Endodermal cell (in vitro differentiated cells): Measurements from ENCODE around the gene H6PD. TPM values are rescaled to one million over a fixed set of nuclear protein-coding genes. Genes with fewer than 3 reads are reported as not detected.
A peak's percentile ranks its signal among the peaks of the same experiment; 100 is the strongest.

Experiments
- DNase-seq: peaks from one replicate; pipeline ENCODE4 v3.0.0-alpha.2; 2017
- H3K27ac ChIP-seq: 2 replicates; pipeline ENCODE4 v1.5.1; 2013; ENCODE audit warnings: mild to moderate bottlenecking, low read depth, low read length, moderate library complexity
- H3K27me3 ChIP-seq: 2 replicates; pipeline ENCODE4 v1.6.1; 2013; ENCODE audit warnings: mild to moderate bottlenecking, low read length, moderate library complexity; ENCODE audit not compliant: insufficient read depth, control insufficient read depth, poor library complexity, severe bottlenecking
- H3K36me3 ChIP-seq: 2 replicates; pipeline ENCODE4 v1.7.0; 2013; ENCODE audit warnings: mild to moderate bottlenecking, low read length, moderate library complexity; ENCODE audit not compliant: control insufficient read depth, insufficient read depth
- H3K4me1 ChIP-seq: one replicate; pipeline ENCODE4 v1.7.0; 2013; ENCODE audit warnings: low read length; ENCODE audit not compliant: control insufficient read depth, insufficient read depth
- H3K4me3 ChIP-seq: 2 replicates; pipeline ENCODE4 v1.5.1; 2013; ENCODE audit warnings: mild to moderate bottlenecking, low read length, moderate library complexity
- H3K9ac ChIP-seq: 2 replicates; pipeline ENCODE4 v1.6.1; 2013; ENCODE audit warnings: mild to moderate bottlenecking, low read length, moderate library complexity; ENCODE audit not compliant: poor library complexity, severe bottlenecking; ENCODE audit errors: extremely low read depth
- H3K9me3 ChIP-seq: 2 replicates; pipeline ENCODE4 v1.6.1; 2013; ENCODE audit warnings: mild to moderate bottlenecking, low read length, moderate library complexity; ENCODE audit not compliant: control insufficient read depth
- H3K27ac Mint-ChIP-seq: 2 replicates; pipeline ENCODE4 v1.8.0; 2020; ENCODE audit warnings: mixed read lengths
- H3K27me3 Mint-ChIP-seq: 2 replicates; pipeline ENCODE4 v1.8.0; 2021; ENCODE audit warnings: mild to moderate bottlenecking, mixed read lengths; ENCODE audit not compliant: insufficient read depth
- H3K36me3 Mint-ChIP-seq: 2 replicates; pipeline ENCODE4 v1.8.0; 2020; ENCODE audit warnings: low read depth, mixed read lengths
- H3K4me1 Mint-ChIP-seq: 2 replicates; pipeline ENCODE4 v1.8.0; 2020; ENCODE audit warnings: mixed read lengths
- H3K4me3 Mint-ChIP-seq: 2 replicates; pipeline ENCODE4 v1.8.0; 2020; ENCODE audit warnings: mild to moderate bottlenecking, moderate library complexity, mixed read lengths
- H3K9me3 Mint-ChIP-seq: 2 replicates; pipeline ENCODE4 v1.8.0; 2020; ENCODE audit warnings: mild to moderate bottlenecking, mixed read lengths
- CTCF ChIP-seq: fragments of 200-600 bp; sonication (generic); conservative IDR thresholded peaks from 2 replicates; pipeline ENCODE4 v1.5.0; 2021; ENCODE audit warnings: antibody characterized with exemption, mild to moderate bottlenecking
- WGBS, 2 experiments: methylation state at CpG; one replicate each; pipeline versions ENCODE4 v1.1.5 to v1.1.7; 2013; ENCODE audit warnings: missing lambda C conversion rate in 2 of 2, mixed read lengths in 1 of 2; ENCODE audit not compliant: insufficient coverage in 1 of 2, insufficient read length in 1 of 2; 5-methylcytosine and 5-hydroxymethylcytosine counted together
- total RNA-seq, 2 donors: library from RNA; stranded (reverse); fragmentation: NEBNext Ultra II Directional in 1 of 2; extraction: Animal tissue kit (Norgen Biotek cat#: 25700) in 1 of 2; gene quantifications; 2 replicates in 1 of 2; 3 replicates in 1 of 2; pipeline ENCODE4 v1.2.1, GENCODE V29; 2021

H6PD gene
- total RNA-seq, 2 donors from 2014 or later: 21.5 to 34.4 TPM

GRCh38 chr1:9317072-9317471 is 82.5 kb downstream of the H6PD start:
- WGBS, 2 experiments: 88 to 100% methylated on average over 2 to 7 of the region's 7 CpGs
- Histone ChIP-seq H3K27me3 (no peaks in the 10 kb centered on the region), H3K4me1 (peaks cover 32% of the 10 kb centered on the region), H3K4me3 (no peak overlapping the region), H3K36me3 (peaks cover 3% of the 10 kb centered on the region), H3K27ac (no peak overlapping the region), H3K9ac (no peak overlapping the region), H3K9me3 (no peaks in the 10 kb centered on the region)
- H3K36me3 Mint-ChIP-seq: peaks cover 12% of the 10 kb centered on the region
- peaks cover 55% of the 10 kb centered on the region for H3K4me1 Mint-ChIP-seq
- no peaks in the 10 kb centered on the region for H3K9me3 Mint-ChIP-seq
- H3K4me3 Mint-ChIP-seq: no peak overlapping the region
- no peak for TF ChIP-seq CTCF
- no peak for DNase-seq
- H3K27ac Mint-ChIP-seq: peak overlapping the region; percentile 60
- no peaks in the 10 kb centered on the region for H3K27me3 Mint-ChIP-seq

GRCh38 chr1:9317591-9318417 is 83.2 kb downstream of the H6PD start:
- Histone ChIP-seq H3K9ac (no peak overlapping the region), H3K4me3 (no peak overlapping the region), H3K27ac (peak overlapping the region; percentile 18), H3K9me3 (no peaks in the 10 kb centered on the region), H3K36me3 (peaks cover 3% of the 10 kb centered on the region), H3K4me1 (peaks cover 30% of the 10 kb centered on the region), H3K27me3 (no peaks in the 10 kb centered on the region)
- Mint-ChIP-seq H3K36me3 (peaks cover 12% of the 10 kb centered on the region), H3K4me3 (no peak overlapping the region), H3K27ac (peak overlapping the region; percentile 78), H3K4me1 (peaks cover 53% of the 10 kb centered on the region), H3K9me3 (no peaks in the 10 kb centered on the region), H3K27me3 (no peaks in the 10 kb centered on the region)
- 85 to 88% methylated on average over 19 to 27 of the region's 28 CpGs for WGBS, 2 experiments
- DNase-seq: no peak
- TF ChIP-seq CTCF: no peak

- H3K9me3 ChIP-seq: no peaks in the 10 kb centered on the region
- peak overlapping the region; percentile 20 for H3K27ac ChIP-seq
- Mint-ChIP-seq H3K4me1 (peaks cover 48% of the 10 kb centered on the region), H3K9me3 (no peaks in the 10 kb centered on the region), H3K4me3 (no peak overlapping the region), H3K27me3 (no peaks in the 10 kb centered on the region), H3K36me3 (peaks cover 12% of the 10 kb centered on the region), H3K27ac (peak overlapping the region; percentile 81)
- no peak overlapping the region for H3K9ac ChIP-seq
- no peak for TF ChIP-seq CTCF
- H3K4me3 ChIP-seq: no peak overlapping the region
- 91 to 100% methylated on average over 1 to 20 of the region's 20 CpGs for WGBS, 2 experiments
- no peaks in the 10 kb centered on the region for H3K27me3 ChIP-seq
- peaks cover 3% of the 10 kb centered on the region for H3K36me3 ChIP-seq
- DNase-seq: no peak
- peaks cover 30% of the 10 kb centered on the region for H3K4me1 ChIP-seq
These were observed 84.7 kb downstream of the H6PD start for GRCh38 chr1:9319208-9319788.
